Loucy (cell line): ENCODE results near the gene DEFB126.
"Not testable (repeated sequence)": the region's sequence is repeated elsewhere in the genome, so short reads cannot be mapped to it uniquely, and the experiment has no call there.

ENCODE experiments used
- EZH2phosphoT487 ChIP-seq: fragments of 200-600 bp; IDR thresholded peaks from 2 replicates; pipeline ENCODE4 v1.6.1; 2018; ENCODE audit warnings: antibody characterized with exemption, mild to moderate bottlenecking, moderate library complexity, borderline replicate concordance
- TF ChIP-seq, protein P1 (sequence below): fragments of 200-600 bp; sonication (generic); conservative IDR thresholded peaks from 2 replicates; pipeline ENCODE4 v1.5.1; 2014; ENCODE audit warnings: mild to moderate bottlenecking, antibody characterized with exemption, low read length

GRCh38 chr20:129786-130323, 12.5 kb upstream of the DEFB126 start:
- TF ChIP-seq, protein P1, sequence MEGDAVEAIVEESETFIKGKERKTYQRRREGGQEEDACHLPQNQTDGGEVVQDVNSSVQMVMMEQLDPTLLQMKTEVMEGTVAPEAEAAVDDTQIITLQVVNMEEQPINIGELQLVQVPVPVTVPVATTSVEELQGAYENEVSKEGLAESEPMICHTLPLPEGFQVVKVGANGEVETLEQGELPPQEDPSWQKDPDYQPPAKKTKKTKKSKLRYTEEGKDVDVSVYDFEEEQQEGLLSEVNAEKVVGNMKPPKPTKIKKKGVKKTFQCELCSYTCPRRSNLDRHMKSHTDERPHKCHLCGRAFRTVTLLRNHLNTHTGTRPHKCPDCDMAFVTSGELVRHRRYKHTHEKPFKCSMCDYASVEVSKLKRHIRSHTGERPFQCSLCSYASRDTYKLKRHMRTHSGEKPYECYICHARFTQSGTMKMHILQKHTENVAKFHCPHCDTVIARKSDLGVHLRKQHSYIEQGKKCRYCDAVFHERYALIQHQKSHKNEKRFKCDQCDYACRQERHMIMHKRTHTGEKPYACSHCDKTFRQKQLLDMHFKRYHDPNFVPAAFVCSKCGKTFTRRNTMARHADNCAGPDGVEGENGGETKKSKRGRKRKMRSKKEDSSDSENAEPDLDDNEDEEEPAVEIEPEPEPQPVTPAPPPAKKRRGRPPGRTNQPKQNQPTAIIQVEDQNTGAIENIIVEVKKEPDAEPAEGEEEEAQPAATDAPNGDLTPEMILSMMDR: not testable (repeated sequence)
- not testable (repeated sequence) for TF ChIP-seq EZH2phosphoT487
